Colonic mucosa (tissue), 4 donors: ENCODE measurements around the gene KRT222. TPM values are rescaled to one million over a fixed set of nuclear protein-coding genes. Genes with fewer than 3 reads are reported as not detected.

Experiments used
- DNase-seq: peaks from one replicate; pipeline ENCODE4 v3.0.0-alpha.2; 2020
- H3K27ac ChIP-seq: fragments of 200-600 bp; one replicate; pipeline ENCODE4 v1.8.0; 2021
- H3K27me3 ChIP-seq: fragments of 200-600 bp; one replicate; pipeline ENCODE4 v1.8.0; 2021
- H3K36me3 ChIP-seq: fragments of 200-600 bp; one replicate; pipeline ENCODE4 v1.8.0; 2021
- H3K4me1 ChIP-seq: fragments of 200-600 bp; one replicate; pipeline ENCODE4 v1.8.0; 2021; ENCODE audit warnings: mild to moderate bottlenecking
- H3K4me3 ChIP-seq: fragments of 200-600 bp; one replicate; pipeline ENCODE4 v1.8.0; 2021
- H3K9ac ChIP-seq, 2 donors: one replicate each; pipeline ENCODE4 v1.7.0; 2013; ENCODE audit warnings: control low read depth in 2 of 2, low read depth in 2 of 2, low read length in 2 of 2
- H3K9me3 ChIP-seq: fragments of 200-600 bp; one replicate; pipeline ENCODE4 v1.8.0; 2021
- CTCF ChIP-seq: fragments of 200-600 bp; IDR thresholded peaks from one replicate; pipeline ENCODE4 v1.8.0; 2022; ENCODE audit warnings: antibody characterized with exemption, mild to moderate bottlenecking
- intact Hi-C: fragments of 100-400 bp; cut with DNase I; formaldehyde crosslinking; loops from one replicate; pipeline ENCODE4 v1.14.1; 2022
- total RNA-seq, 2 donors: library from RNA; stranded (reverse); fragmentation: NEBNext Ultra II Directional in 1 of 2; extraction: Animal tissue kit (Norgen Biotek cat#: 25700) in 1 of 2; gene quantifications; one replicate each; pipeline ENCODE4 v1.2.1, GENCODE V29; 2021
- donor health status: healthy.
- donor health status: DM: no; HTN: no; CAD: no.
- donor health status: DM: no; HTN: no; CAD: no.

Gene KRT222
- total RNA-seq, 2 donors from 2014 or later, result 0.69 TPM; not detected in 1

- H3K4me3 ChIP-seq, result no peak overlapping the region
- DNase-seq, result no peak
- intact Hi-C loops, result no loop called here
- H3K36me3 ChIP-seq, result no peaks in the 10 kb centered on the region
- TF ChIP-seq CTCF, result no peak
- no peak overlapping the region for H3K9ac ChIP-seq
- H3K27ac ChIP-seq, result no peak overlapping the region
- H3K27me3 ChIP-seq, result no peaks in the 10 kb centered on the region
- H3K4me1 ChIP-seq, result no peaks in the 10 kb centered on the region
- H3K9me3 ChIP-seq, result no peaks in the 10 kb centered on the region
Observed at GRCh38 chr17:40607641-40608040, 57.3 kb downstream of the KRT222 start.

DNA sequence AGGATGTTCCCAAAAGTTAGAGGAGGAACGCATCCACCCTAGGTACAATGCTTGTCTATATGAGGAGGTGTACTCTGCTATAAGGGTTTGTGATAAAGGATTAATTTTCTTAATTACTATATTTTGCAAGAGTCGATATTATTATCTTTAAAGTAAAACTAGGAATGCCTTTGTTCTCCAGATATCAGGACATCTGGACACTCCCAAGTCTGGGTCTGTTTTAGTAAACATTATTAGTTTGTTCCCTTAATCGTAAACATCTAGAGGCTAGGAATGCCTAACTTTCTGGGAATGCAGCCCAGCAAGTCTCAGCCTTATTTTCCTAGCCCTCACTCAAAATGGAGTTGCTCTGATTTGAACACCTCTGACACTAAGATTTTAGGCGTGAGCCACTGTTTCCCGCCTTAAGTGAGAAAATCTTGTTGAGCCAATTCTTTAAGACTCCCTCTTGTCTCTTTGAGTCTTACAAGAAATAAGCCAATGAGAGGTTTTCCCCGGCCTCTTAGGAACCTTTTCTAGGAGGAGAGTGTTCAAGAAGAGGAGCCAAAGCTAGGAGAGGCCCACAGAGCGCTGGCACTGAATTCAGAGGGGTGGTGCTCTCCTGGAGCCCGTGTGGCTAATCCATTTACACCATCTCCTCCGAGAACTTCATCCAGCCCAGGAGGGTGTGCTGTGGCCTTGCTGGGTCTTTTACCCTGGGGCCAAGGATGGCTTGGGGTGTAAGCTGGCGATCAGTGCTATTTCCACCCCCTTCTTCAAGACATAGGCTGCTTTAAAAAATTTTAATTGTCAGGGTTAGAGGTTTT is 58.2 kb downstream of the KRT222 start:
- TF ChIP-seq CTCF, result no peak
- no peak for DNase-seq
- H3K27me3 ChIP-seq, result no peaks in the 10 kb centered on the region
- no peaks in the 10 kb centered on the region for H3K9me3 ChIP-seq
- H3K36me3 ChIP-seq, result no peaks in the 10 kb centered on the region
- H3K27ac ChIP-seq, result no peak overlapping the region
- intact Hi-C loops, result no loop called here
- no peak overlapping the region for H3K9ac ChIP-seq
- no peaks in the 10 kb centered on the region for H3K4me1 ChIP-seq
- H3K4me3 ChIP-seq, result no peak overlapping the region

DNA sequence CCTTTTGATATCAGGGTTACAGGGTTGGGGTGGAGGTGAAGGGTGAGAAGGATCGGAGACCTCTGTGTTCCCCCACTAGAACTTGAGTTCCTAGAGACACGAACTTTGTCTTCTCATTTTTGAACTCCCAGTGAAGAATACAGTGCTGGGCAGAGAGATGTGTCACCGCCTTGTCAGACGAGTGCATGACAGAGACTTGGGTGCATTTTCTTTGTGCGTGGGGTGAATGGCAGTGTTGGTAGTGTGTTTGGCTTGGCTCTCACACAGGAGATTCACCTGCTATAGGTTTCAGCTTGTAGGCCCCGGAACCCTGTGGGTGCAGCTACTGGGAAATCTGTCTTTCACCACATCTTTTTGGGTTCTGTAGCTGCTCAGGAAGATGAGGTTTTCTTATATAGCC is 59.7 kb downstream of the KRT222 start:
- no peak for TF ChIP-seq CTCF
- H3K27me3 ChIP-seq, result no peaks in the 10 kb centered on the region
- H3K36me3 ChIP-seq, result no peaks in the 10 kb centered on the region
- H3K9ac ChIP-seq, result no peak overlapping the region
- no peaks in the 10 kb centered on the region for H3K9me3 ChIP-seq
- no peak overlapping the region for H3K27ac ChIP-seq
- no peak for DNase-seq
- H3K4me1 ChIP-seq, result no peaks in the 10 kb centered on the region
- intact Hi-C loops, result no loop called here
- no peak overlapping the region for H3K4me3 ChIP-seq

Other genes starting within 250 kb of the KRT222 start
- gene TOP2A, start 247.3 kb downstream of the KRT222 start, total RNA-seq, result 100 to 1,000 TPM in 1 of 2 donors, 10 to 100 TPM in 1; 46.2 to 124 TPM
- 100 to 1,000 TPM; 182 to 291 TPM for gene IGFBP4, start 221.7 kb downstream of the KRT222 start, total RNA-seq
- 10 to 100 TPM in 1 of 2 donors, 1 to 10 TPM in 1; 8.8 to 20.4 TPM for gene TNS4, start 163.6 kb downstream of the KRT222 start, total RNA-seq
- gene CCR7, start 99.7 kb downstream of the KRT222 start, total RNA-seq, result 1 to 10 TPM in 1 of 2 donors, under 1 TPM in 1; 0.72 to 1.9 TPM
- gene SMARCE1, start 17.4 kb downstream of the KRT222 start, total RNA-seq, result 10 to 100 TPM; 73.0 to 80.9 TPM
- gene KRT24, start 38.6 kb upstream of the KRT222 start, total RNA-seq, result 1 to 10 TPM in 1 of 2 donors, under 1 TPM in 1; 0.57 to 1.1 TPM
- gene KRT25, start 90.2 kb upstream of the KRT222 start, total RNA-seq, result not detected
- not detected for gene KRT26, start 107.0 kb upstream of the KRT222 start, total RNA-seq
- not detected for gene KRT27, start 117.4 kb upstream of the KRT222 start, total RNA-seq
- not detected for gene KRT28, start 134.8 kb upstream of the KRT222 start, total RNA-seq
- gene KRT10, start 157.4 kb upstream of the KRT222 start, total RNA-seq, result 10 to 100 TPM; 33.6 to 35.1 TPM
- 1 to 10 TPM; 2.2 to 4.4 TPM for gene KRT12, start 202.0 kb upstream of the KRT222 start, total RNA-seq
- gene KRT20, start 220.1 kb upstream of the KRT222 start, total RNA-seq, result 1,000 to 10,000 TPM; 1,610 to 1,735 TPM